Stimulated activated CD8-positive, alpha-beta memory T cell treated with anti-CD3 and anti-CD28 coated beads, Interleukin-4, amount 100 ng/mL, for 4 hours (primary cell): Measurements from ENCODE around the gene GALT.
"Not testable (repeated sequence)": the region's sequence is repeated elsewhere in the genome, so short reads cannot be mapped to it uniquely, and the experiment has no call there.

Source experiments
- DNase-seq, 2 donors: peaks; one replicate each; pipeline ENCODE4 v3.0.0-alpha.2; 2020; ENCODE audit warnings: low read depth in 2 of 2, low spot score in 1 of 2

Gene GALT

GRCh38 chr9:34627716-34628655 lies 18.5 kb upstream of the GALT start:
- DNase-seq: no peak

- peak in 1 of 2 donors; percentile 12 for DNase-seq
Observed at GRCh38 chr9:34628656-34629490, 17.6 kb upstream of the GALT start, which contains the start of gene ARID3C. TSS of gene ARID3C (minus strand) at chr9:34629066. CDS start at chr9:34628014, 1,052 bp downstream.

GRCh38 chr9:34629491-34629808 lies 17.0 kb upstream of the GALT start:
- DNase-seq: no peak

GRCh38 chr9:34630402-34631154 lies 15.9 kb upstream of the GALT start:
- DNase-seq: no peak

GRCh38 chr9:34633166-34633565 lies 13.3 kb upstream of the GALT start:
- no peak for DNase-seq

GRCh38 chr9:34633851-34634550 lies 12.5 kb upstream of the GALT start:
- DNase-seq: peak; percentile 37 to 51

GRCh38 chr9:34634551-34635248 lies 11.8 kb upstream of the GALT start:
- no peak for DNase-seq

GRCh38 chr9:34635556-34635955 lies 10.9 kb upstream of the GALT start:
- DNase-seq: no peak

GRCh38 chr9:34636791-34637355 lies 9.6 kb upstream of the GALT start:
- DNase-seq: no peak

GRCh38 chr9:34637356-34638137 lies 8.9 kb upstream of the GALT start, which contains the start of gene SIGMAR1:
TSS of gene SIGMAR1 (minus strand) at chr9:34637787. CDS start at chr9:34637697, 90 bp downstream.
- peak; percentile 87 to 88 for DNase-seq

GRCh38 chr9:34638138-34638445 lies 8.4 kb upstream of the GALT start:
- no peak for DNase-seq

- not testable (repeated sequence) for DNase-seq
Observed at GRCh38 chr9:34639322-34639721, 7.2 kb upstream of the GALT start.

GRCh38 chr9:34642679-34643078 lies 3.8 kb upstream of the GALT start:
- DNase-seq: no peak

- DNase-seq: no peak
Observed at GRCh38 chr9:34644766-34645314, 1.6 kb upstream of the GALT start.

GRCh38 chr9:34647084-34647403 lies 569 bp downstream of the GALT start:
- DNase-seq: no peak

GRCh38 chr9:34647651-34648050 lies 1.2 kb downstream of the GALT start:
- no peak for DNase-seq

- DNase-seq: no peak
Observed at GRCh38 chr9:34648673-34649072, 2.2 kb downstream of the GALT start.

- no peak for DNase-seq
Observed at GRCh38 chr9:34650816-34651215, 4.3 kb downstream of the GALT start.

GRCh38 chr9:34651321-34651720 lies 4.8 kb downstream of the GALT start:
- DNase-seq: no peak
